ENCODE measurements around the gene TAOK1.
"Not testable (repeated sequence)": the region's sequence is repeated elsewhere in the genome, so short reads cannot be mapped to it uniquely, and the experiment has no call there.

Gene TAOK1

DNA sequence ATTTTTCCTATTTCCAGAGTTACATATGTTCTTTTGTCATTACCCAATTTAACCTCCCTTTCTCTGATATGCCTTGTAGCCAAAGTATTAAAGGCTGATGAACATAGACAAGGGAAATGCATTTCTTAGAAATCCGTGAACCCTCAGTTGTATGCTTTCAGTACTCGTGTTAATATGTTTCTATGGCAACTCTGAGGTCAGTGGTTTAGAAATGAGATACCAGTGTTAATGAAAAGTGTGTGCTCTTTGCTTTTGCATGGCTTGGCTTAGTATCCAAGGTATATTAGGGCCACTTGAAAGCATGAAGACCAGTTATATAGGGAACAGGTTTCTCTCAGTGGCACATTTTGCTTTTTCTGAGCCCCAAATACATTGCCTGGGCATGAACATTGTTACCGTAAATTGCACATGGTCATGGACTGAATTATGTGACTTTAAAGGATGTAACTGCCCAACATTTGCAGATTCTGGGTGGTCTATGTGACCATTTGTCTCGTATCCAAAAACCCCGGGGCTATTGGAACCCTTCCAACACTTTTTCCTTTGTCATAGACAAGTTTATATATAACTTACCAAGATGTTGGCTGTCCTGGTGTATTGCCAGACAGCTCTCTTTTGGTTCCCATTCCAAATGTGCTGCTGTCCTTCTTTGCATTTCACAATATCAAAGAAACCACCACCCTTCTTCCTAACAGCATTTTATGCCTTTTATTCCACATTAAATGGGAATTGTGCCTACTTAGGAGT, 159.2 kb downstream of the TAOK1 start:
- no peak for DNase-seq (ENCODE audit: low read depth in 2 of 2)

DNA sequence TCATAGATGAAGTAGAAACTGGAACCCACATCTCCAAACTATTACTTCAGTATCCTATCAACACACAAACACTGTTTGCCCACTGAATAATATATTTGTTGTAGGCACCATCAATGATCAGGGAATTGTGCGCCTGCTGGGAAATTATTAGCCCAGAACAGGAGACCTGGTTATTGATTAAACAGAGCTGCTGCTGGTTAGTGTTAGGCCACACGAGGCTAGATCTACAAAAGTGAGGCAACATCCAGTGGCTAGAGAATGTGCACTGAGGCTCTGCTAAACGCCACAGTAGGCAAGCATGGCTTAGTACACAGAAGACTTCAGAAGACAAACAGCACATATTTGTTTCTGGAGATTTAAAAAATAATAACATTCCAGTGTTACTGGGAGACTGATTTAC, 165.7 kb downstream of the TAOK1 start:
- no peak for DNase-seq (ENCODE audit: low read depth in 2 of 2)

- DNase-seq (ENCODE audit: low read depth in 2 of 2) = no peak
Observed at GRCh38 chr17:29557085-29557738, 167.0 kb downstream of the TAOK1 start.

DNA sequence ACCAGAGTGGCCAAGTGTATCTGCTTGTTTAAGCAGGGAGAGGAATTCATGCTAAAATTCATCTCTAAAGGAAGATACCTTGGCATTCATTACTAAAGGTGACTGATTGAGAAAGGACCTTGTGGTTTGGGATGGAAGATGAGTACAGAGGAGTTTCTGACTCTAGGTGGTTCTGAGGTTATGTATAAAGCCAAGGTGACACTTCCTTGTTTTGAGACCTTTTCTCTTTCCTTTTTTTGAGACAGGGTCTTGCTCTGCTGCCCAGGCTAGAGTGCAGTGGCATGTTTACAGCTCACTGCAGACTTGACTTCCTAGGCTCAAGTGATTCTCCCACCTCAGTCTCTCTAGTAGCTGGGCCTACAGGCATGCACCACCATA, 167.6 kb downstream of the TAOK1 start:
- DNase-seq (ENCODE audit: low read depth in 2 of 2) = no peak

DNA sequence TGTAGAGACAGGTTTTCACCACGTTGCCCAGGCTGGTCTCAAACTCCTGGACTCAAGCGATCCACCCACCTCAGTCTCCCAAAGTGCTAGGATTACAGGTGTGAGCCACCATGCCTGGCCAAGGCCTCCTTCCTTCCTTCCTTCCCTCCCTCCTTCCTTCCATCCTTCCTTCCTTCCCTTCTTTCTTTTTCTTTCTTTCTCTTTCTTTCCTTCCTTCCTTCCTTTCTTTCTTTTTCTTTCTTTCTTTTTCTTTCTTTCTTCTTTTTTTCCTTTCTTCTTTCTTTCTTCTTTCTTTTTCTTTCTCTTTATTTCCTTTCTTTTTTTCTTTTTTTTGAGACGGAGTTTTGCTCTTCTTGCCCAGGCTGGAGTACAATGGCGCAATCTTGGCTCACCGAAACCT, 168.0 kb downstream of the TAOK1 start:
- DNase-seq (ENCODE audit: low read depth in 2 of 2) = not testable (repeated sequence)

GRCh38 chr17:29559640-29560039, 169.5 kb downstream of the TAOK1 start:
- DNase-seq (ENCODE audit: low read depth in 2 of 2) = no peak

- DNase-seq (ENCODE audit: low read depth in 2 of 2) = no peak
Observed at GRCh38 chr17:29560316-29560715, 170.2 kb downstream of the TAOK1 start.

GRCh38 chr17:29561554-29562517, 171.7 kb downstream of the TAOK1 start:
- DNase-seq (ENCODE audit: low read depth in 2 of 2) = no peak

- DNase-seq (ENCODE audit: low read depth in 2 of 2) = no peak
Observed at GRCh38 chr17:29562615-29563014, 172.5 kb downstream of the TAOK1 start.

- DNase-seq (ENCODE audit: low read depth in 2 of 2) = no peak
Observed at GRCh38 chr17:29563816-29564215, 173.7 kb downstream of the TAOK1 start.

- DNase-seq (ENCODE audit: low read depth in 2 of 2) = peak; percentile 48 to 54
Observed at GRCh38 chr17:29565643-29566472, 175.7 kb downstream of the TAOK1 start.

DNA sequence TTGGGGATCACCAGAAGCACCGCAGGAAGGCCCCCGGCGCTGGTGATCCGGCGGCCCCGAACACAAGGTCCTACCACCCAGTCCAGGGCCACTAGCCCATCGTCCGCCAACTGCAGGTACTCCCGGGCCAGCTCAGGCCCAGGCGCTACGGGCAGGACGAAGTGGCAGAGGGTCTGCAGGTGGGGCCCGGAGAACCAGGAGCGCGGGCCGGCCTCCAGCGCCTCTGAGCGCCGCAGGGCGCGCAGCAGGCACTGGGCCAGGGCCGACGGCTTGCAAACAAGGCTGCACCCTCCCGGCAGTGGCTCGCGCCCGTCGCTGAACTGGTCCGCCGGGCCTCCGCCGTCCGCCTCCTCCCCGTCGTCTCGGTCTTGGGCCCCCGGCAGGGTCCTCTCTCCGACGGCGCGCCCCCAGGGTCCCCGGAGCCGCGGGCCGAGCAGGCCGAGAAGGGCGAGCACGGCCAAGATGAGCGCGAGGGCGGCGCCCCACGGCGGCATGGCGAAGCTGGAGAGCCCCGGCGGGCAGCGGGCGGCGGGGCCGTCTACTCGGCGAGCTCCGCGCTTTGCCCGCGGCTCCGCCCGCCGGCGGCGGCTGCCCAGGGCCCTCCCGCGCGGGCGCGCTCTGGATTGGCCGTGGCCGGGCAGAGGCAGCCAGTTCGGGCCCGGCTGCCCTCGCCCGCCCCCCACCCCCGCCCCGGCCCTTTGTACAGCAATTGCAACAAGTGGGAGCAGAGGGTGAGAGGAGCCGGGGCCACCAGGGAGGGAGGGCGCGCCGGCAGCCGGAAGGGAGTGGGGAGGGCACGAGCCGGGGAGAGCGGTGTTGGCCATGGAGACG, 176.5 kb downstream of the TAOK1 start, which contains the start of gene ABHD15:
Gene ABHD15 (minus strand): TSS at position 565 of the 831 bp plus-strand sequence. CDS start 71 bp downstream, at position 494.
- peak; percentile 50 to 52 for DNase-seq (ENCODE audit: low read depth in 2 of 2)

DNA sequence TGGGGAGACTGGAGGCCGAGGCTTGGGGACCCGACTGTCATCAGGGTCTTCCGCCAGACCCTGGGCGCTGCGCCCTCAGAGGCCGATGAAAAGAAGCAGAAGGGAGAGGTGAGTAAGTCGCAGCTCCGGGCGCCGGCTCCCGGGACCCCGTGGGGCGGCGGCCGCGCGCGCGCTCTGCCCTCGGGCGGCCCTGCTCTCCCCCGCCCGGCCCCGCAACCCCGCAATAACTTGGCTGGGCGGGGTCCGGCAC, 177.1 kb downstream of the TAOK1 start:
- no peak for DNase-seq (ENCODE audit: low read depth in 2 of 2)

DNA sequence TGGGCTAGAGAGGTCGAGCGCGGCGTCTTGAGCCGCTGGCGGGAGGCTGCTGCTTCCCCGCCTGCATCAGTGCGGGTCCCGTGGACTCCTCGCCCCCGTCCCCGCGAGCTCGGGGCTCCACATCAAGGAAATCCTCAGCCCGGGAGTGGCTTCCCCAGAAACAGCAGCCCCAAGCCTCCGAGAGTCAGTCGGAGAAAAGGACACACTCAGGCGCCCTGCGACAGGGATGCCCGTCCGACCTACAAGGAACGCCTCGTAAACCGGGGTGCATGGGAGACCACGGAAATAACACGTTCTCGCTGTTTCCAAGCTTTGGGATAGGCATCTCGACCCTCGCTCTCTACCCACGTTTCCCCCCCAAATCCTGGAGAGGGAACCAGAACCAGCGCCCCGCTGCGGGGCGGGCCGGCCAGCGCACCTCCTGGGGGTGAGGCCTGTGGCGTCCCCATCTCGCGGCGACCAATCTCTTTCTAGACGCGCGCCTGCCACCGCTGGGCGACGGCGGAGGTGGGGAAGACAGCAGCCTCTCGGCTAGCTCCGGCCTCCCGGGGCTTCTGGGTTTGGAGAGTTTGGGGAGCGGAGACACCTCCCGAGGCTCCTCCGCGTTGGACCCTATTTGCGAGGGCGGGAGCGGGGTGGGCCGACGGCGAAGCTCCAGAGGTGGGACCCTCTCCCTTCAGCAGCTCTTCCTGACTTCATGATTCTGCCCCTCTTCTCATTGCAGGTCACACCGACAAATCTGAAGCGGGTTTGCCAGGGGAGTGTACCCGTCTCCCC, 177.6 kb downstream of the TAOK1 start:
- DNase-seq (ENCODE audit: low read depth in 2 of 2) = peak; percentile 73 to 77

DNA sequence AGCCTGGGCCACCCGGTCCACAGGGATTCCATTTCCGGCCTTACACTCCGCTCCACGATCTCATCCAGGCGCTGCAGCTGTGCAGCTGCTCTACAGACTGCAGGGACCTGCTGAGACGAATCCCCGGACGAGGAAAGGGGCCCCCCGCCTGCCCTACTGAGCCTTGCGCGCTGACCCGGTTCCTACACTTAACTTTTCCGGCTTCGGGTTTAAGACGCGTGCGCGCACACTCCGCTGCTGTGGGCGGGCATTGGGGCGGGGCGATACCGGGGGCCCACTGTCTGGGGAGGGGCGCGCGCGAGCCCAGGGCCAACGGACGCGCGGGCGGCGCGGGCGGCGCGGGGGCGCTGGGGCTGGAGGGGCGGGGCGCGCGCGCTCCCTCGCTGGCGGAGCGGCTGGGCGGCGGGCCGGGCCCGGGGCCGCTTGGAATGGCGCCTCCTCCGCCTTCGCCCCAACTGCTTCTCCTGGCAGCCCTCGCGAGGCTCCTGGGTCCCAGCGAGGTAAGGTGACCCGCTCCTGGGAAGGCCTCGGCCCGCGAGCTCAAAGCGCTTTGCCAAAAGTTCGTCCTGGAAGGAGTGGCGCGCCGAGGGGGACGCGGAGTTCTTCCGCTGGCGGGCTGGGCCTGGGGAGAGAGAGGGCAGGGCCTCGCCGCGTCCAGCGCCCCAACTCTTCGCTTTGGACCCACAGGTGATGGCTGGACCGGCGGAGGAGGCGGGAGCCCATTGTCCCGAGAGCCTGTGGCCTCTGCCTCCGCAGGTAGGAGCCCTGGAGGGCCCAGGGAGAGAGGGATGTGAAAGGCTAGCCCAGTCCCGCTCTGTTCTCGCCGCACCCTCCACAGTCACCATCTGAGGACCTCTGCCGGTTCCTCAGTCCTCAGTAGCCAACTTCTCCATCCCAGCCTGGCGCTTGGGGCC, 178.4 kb downstream of the TAOK1 start, which contains the start of gene TP53I13:
Gene TP53I13 (plus strand): TSS at position 371 of the 914 bp plus-strand sequence. CDS start 58 bp downstream, at position 429.
- DNase-seq (ENCODE audit: low read depth in 2 of 2) = peak; percentile 82 to 88

- DNase-seq (ENCODE audit: low read depth in 2 of 2) = no peak
Observed at GRCh38 chr17:29569245-29569950, 179.2 kb downstream of the TAOK1 start.

DNA sequence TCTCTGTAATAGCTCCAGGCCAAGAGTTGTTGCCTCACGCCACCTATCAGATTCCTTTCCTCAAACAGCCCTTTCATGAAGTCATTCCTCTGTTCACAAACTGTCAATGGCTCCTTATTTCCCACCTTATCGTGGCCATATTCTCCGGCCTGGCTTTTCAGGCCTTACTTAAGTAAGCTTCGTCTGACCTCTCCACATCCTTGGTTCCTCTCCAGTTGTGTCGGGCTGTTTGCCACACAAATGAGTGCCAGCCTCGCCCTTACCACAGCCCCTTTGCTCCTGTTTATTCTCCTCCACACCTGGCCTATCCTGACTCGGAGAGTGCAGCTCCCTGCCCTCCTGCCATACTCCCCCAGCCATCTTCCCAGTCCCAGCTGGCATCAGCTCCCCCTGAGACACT, 180.4 kb downstream of the TAOK1 start:
- DNase-seq (ENCODE audit: low read depth in 2 of 2) = no peak

DNA sequence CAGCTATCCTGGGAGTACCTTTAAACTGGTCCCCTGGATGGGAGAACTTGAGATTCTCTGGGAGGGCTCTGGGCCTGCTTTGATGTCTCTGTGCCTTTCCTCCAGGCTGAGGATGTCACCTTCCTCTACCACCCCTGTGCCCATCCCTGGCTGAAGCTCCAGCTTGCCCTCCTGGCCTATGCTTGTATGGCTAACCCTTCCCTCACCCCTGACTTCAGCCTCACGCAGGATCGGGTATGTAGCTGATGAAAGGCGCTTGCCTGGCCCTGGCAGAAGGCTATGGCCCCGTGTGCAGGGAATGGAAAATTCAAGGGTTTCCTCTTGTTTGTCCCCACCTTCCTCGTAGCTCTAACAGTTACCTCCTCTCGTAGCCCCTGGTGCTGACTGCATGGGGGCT, 181.3 kb downstream of the TAOK1 start:
- DNase-seq (ENCODE audit: low read depth in 2 of 2) = no peak
